OCI-LY3 (cell line): Measurements from ENCODE around the gene PTPRN2.

Experiments
- H2AFZ ChIP-seq: fragments of 200-600, 300-600 bp; shearing (Covaris generic); 2 replicates; pipeline ENCODE4 v1.6.0; 2014; ENCODE audit warnings: antibody characterized with exemption, low read depth, low read length
- H3K27ac ChIP-seq: fragments of 200-600, 300-600 bp; sonication (generic); 2 replicates; pipeline ENCODE4 v1.5.1; 2014; ENCODE audit warnings: mild to moderate bottlenecking, low read length, moderate library complexity, mixed read lengths
- H3K27me3 ChIP-seq: fragments of 200-600, 300-600 bp; sonication (generic); 2 replicates; pipeline ENCODE4 v1.6.1; 2014; ENCODE audit warnings: low read depth, low read length, mixed read lengths
- H3K36me3 ChIP-seq: fragments of 200-600, 300-600 bp; sonication (generic); replicated peaks from 2 replicates; pipeline ENCODE3; 2014; ENCODE audit warnings: low read depth, low read length, mixed read lengths
- H3K4me1 ChIP-seq: fragments of 300-600, 200-600 bp; sonication (generic); 2 replicates; pipeline ENCODE4 v1.6.1; 2014; ENCODE audit warnings: low read length, mixed read lengths
- H3K4me2 ChIP-seq: fragments of 200-600, 300-600 bp; sonication (generic); 2 replicates; pipeline ENCODE4 v1.6.1; 2014; ENCODE audit warnings: low read length, mixed read lengths
- H3K4me3 ChIP-seq: fragments of 300-600, 200-600 bp; sonication (generic); 2 replicates; pipeline ENCODE4 v1.5.1; 2014; ENCODE audit warnings: antibody characterized with exemption, mild to moderate bottlenecking, low read length, moderate library complexity
- H3K79me2 ChIP-seq: fragments of 300-600, 200-600 bp; shearing (Covaris generic); 2 replicates; pipeline ENCODE4 v1.6.1; 2014; ENCODE audit warnings: mild to moderate bottlenecking, low read length, mixed read lengths
- H3K9ac ChIP-seq: fragments of 300-600, 200-600 bp; shearing (Covaris generic); 2 replicates; pipeline ENCODE4 v1.6.0; 2014; ENCODE audit warnings: mild to moderate bottlenecking, low read length, moderate library complexity
- H3K9me3 ChIP-seq: fragments of 200-600, 300-600 bp; shearing (Covaris generic); 2 replicates; pipeline ENCODE4 v1.6.1; 2014; ENCODE audit warnings: low read length, mixed read lengths; ENCODE audit not compliant: insufficient read depth
- H4K20me1 ChIP-seq: fragments of 200-600, 300-600 bp; sonication (generic); 2 replicates; pipeline ENCODE4 v1.6.1; 2016; ENCODE audit warnings: low read length, mixed read lengths; ENCODE audit not compliant: insufficient read depth
- CTCF ChIP-seq: fragments of 200-600, 300-600 bp; sonication (generic); IDR thresholded peaks from 2 replicates; pipeline ENCODE4 v1.5.1; 2014; ENCODE audit warnings: antibody characterized with exemption, low read length, low read depth
- EZH2phosphoT487 ChIP-seq: fragments of 200-600 bp; shearing (Covaris generic); IDR thresholded peaks from 2 replicates; pipeline ENCODE4 v1.6.1; 2018; ENCODE audit warnings: antibody characterized with exemption, mixed run types, low read depth

The PTPRN2 gene

GRCh38 chr7:158080899-158081445 lies 506.7 kb downstream of the PTPRN2 start:
- H3K9me3 ChIP-seq: no peaks in the 10 kb centered on the region
- TF ChIP-seq CTCF: no peak
- TF ChIP-seq EZH2phosphoT487: no peak

GRCh38 chr7:158077934-158078910 lies 509.4 kb downstream of the PTPRN2 start:
- H3K4me2 ChIP-seq: no peak overlapping the region
- no peak overlapping the region for H3K9ac ChIP-seq
- H2AFZ ChIP-seq: no peak overlapping the region
- H3K79me2 ChIP-seq: no peaks in the 10 kb centered on the region
- no peaks in the 10 kb centered on the region for H3K27me3 ChIP-seq
- no peaks in the 10 kb centered on the region for H3K36me3 ChIP-seq
- no peaks in the 10 kb centered on the region for H3K4me1 ChIP-seq
- no peaks in the 10 kb centered on the region for H3K9me3 ChIP-seq
- no peak overlapping the region for H3K27ac ChIP-seq
- TF ChIP-seq CTCF (no peak), EZH2phosphoT487 (no peak)
- H4K20me1 ChIP-seq: no peaks in the 10 kb centered on the region
- no peak overlapping the region for H3K4me3 ChIP-seq

More at GRCh38 chr7:158080899-158081445, 506.7 kb downstream of the PTPRN2 start:
- H3K4me2 ChIP-seq: no peak overlapping the region
- H3K27me3 ChIP-seq: no peaks in the 10 kb centered on the region
- H2AFZ ChIP-seq: no peak overlapping the region
- H3K4me3 ChIP-seq: no peak overlapping the region
- H3K9ac ChIP-seq: no peak overlapping the region
- H3K79me2 ChIP-seq: no peaks in the 10 kb centered on the region
- H4K20me1 ChIP-seq: no peaks in the 10 kb centered on the region
- H3K36me3 ChIP-seq: no peaks in the 10 kb centered on the region
- no peaks in the 10 kb centered on the region for H3K4me1 ChIP-seq
- H3K27ac ChIP-seq: no peak overlapping the region

- no peaks in the 10 kb centered on the region for H4K20me1 ChIP-seq
- no peak overlapping the region for H3K4me2 ChIP-seq
- TF ChIP-seq CTCF (no peak), EZH2phosphoT487 (no peak)
- no peaks in the 10 kb centered on the region for H3K9me3 ChIP-seq
- H2AFZ ChIP-seq: no peak overlapping the region
- H3K79me2 ChIP-seq: no peaks in the 10 kb centered on the region
- no peak overlapping the region for H3K27ac ChIP-seq
- no peaks in the 10 kb centered on the region for H3K4me1 ChIP-seq
- H3K9ac ChIP-seq: no peak overlapping the region
- H3K4me3 ChIP-seq: no peak overlapping the region
- no peaks in the 10 kb centered on the region for H3K27me3 ChIP-seq
- H3K36me3 ChIP-seq: no peaks in the 10 kb centered on the region
Measured at GRCh38 chr7:158077151-158077840, 510.3 kb downstream of the PTPRN2 start.

GRCh38 chr7:158076656-158077055 lies 511.0 kb downstream of the PTPRN2 start:
- Histone ChIP-seq H3K36me3 (no peaks in the 10 kb centered on the region), H3K4me1 (no peaks in the 10 kb centered on the region), H4K20me1 (no peaks in the 10 kb centered on the region), H3K79me2 (no peaks in the 10 kb centered on the region), H3K4me2 (no peak overlapping the region), H3K4me3 (no peak overlapping the region), H2AFZ (no peak overlapping the region), H3K27ac (no peak overlapping the region), H3K9ac (no peak overlapping the region), H3K9me3 (no peaks in the 10 kb centered on the region), H3K27me3 (no peaks in the 10 kb centered on the region)
- TF ChIP-seq EZH2phosphoT487 (no peak), CTCF (no peak)
